HG03354 (cell line): ENCODE results near the gene YPEL3.
"Not testable (repeated sequence)": the region's sequence is repeated elsewhere in the genome, so short reads cannot be mapped to it uniquely, and the experiment has no call there.

Experiments used
- ATAC-seq: cut with Tn5 transposase; IDR thresholded peaks from one replicate; pipeline ENCODE4 v1.9.1; 2021; ENCODE audit warnings: mild to moderate bottlenecking; ENCODE audit not compliant: unreplicated experiment, poor library complexity, severe bottlenecking

Gene YPEL3

GRCh38 chr16:30119428-30119827 is 23.4 kb upstream of the YPEL3 start:
- ATAC-seq, result no peak

- no peak for ATAC-seq
Observed at GRCh38 chr16:30117768-30118167, 21.8 kb upstream of the YPEL3 start.

- ATAC-seq, result no peak
Observed at GRCh38 chr16:30116291-30117207, 20.5 kb upstream of the YPEL3 start.

- no peak for ATAC-seq
Observed at GRCh38 chr16:30115238-30115637, 19.2 kb upstream of the YPEL3 start.

- ATAC-seq, result not testable (repeated sequence)
Observed at GRCh38 chr16:30114833-30115232, 18.8 kb upstream of the YPEL3 start.

GRCh38 chr16:30114411-30114810 is 18.4 kb upstream of the YPEL3 start:
- ATAC-seq, result no peak

- no peak for ATAC-seq
Observed at GRCh38 chr16:30113711-30114333, 17.8 kb upstream of the YPEL3 start.

- ATAC-seq, result no peak
Observed at GRCh38 chr16:30113031-30113710, 17.2 kb upstream of the YPEL3 start, which contains the start of gene GDPD3. TSS of gene GDPD3 (minus strand) at chr16:30113537. CDS start at chr16:30113478, 59 bp downstream.

- no peak for ATAC-seq
Observed at GRCh38 chr16:30112197-30113030, 16.4 kb upstream of the YPEL3 start.

GRCh38 chr16:30110661-30111060 is 14.6 kb upstream of the YPEL3 start:
- ATAC-seq, result no peak

- ATAC-seq, result no peak
Observed at GRCh38 chr16:30108059-30108850, 12.2 kb upstream of the YPEL3 start.

GRCh38 chr16:30104492-30104891 is 8.5 kb upstream of the YPEL3 start:
- no peak for ATAC-seq

- no peak for ATAC-seq
Observed at GRCh38 chr16:30104090-30104489, 8.1 kb upstream of the YPEL3 start.

GRCh38 chr16:30096862-30097563 is 1.0 kb upstream of the YPEL3 start:
- ATAC-seq, result no peak

GRCh38 chr16:30095166-30096078 is 591 bp downstream of the YPEL3 start:
- no peak for ATAC-seq

- no peak for ATAC-seq
Observed at GRCh38 chr16:30094541-30095165, 1.4 kb downstream of the YPEL3 start.
